ENCODE data around the gene KAZN. TPM values are rescaled to one million over a fixed set of nuclear protein-coding genes. Genes with fewer than 3 reads are reported as not detected.

The KAZN gene
- polyA plus RNA-seq, 1 of the 3 experiments (the other 2 are of a cell fraction), result 6.8 TPM

DNA sequence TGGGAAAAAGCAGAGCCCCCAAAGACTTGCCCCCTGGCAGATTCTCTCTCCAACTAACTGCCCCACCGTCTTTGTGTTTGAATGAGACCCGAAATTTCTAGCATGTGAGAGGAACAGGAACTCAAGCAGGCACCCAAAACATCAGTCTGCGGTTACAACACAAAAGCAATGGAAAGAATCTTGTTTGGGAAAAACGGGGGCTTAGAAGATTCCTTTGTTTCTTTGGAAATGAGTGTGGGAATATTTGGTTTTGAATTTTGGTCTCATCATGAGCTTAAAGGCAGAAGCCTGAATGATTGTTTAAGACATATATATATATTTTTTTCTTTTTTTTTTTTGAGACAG lies 366.2 kb downstream of the KAZN start:
- H3F3A ChIP-seq (replicated peaks; ENCODE audit: insufficient read depth), result peaks cover 21% of the 10 kb centered on the region
- H3K27ac ChIP-seq (ENCODE audit: low read depth in 2 of 2, low read length in 1 of 2), result no peak overlapping the region
- ChIA-PET CTCF (no interaction called here), POLR2A (no interaction called here)
- TF ChIP-seq YY1 (IDR thresholded peaks at IDR 0.05; ENCODE audit: low read depth) (no peak), FOXM1 (IDR thresholded peaks at IDR 0.05; ENCODE audit: low read depth) (no peak), TEAD4 (IDR thresholded peaks at IDR 0.05; ENCODE audit: borderline replicate concordance, insufficient read depth) (no peak), NRF1 (IDR thresholded peaks at IDR 0.05; ENCODE audit: low read depth, low read length) (no peak), CTCF (IDR thresholded peaks at IDR 0.05) (no peak), EZH2phosphoT487 (IDR thresholded peaks at IDR 0.05; ENCODE audit: borderline replicate concordance, low read depth) (no peak), FOXJ3 (CRISPR knock-in tag; IDR thresholded peaks at IDR 0.05) (no peak), TAF1 (IDR thresholded peaks at IDR 0.05; ENCODE audit: borderline replicate concordance, low read depth, low read length) (no peak), POLR2AphosphoS5 (IDR thresholded peaks at IDR 0.05; ENCODE audit: low read depth, low read length) (no peak), TCF12 (IDR thresholded peaks at IDR 0.05) (no peak), RCOR1 (IDR thresholded peaks at IDR 0.05; ENCODE audit: low read length) (no peak)
- TF ChIP-seq, protein P1, sequence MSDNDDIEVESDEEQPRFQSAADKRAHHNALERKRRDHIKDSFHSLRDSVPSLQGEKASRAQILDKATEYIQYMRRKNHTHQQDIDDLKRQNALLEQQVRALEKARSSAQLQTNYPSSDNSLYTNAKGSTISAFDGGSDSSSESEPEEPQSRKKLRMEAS (IDR thresholded peaks at IDR 0.05; ENCODE audit: low read depth), result no peak
- TF ChIP-seq, protein P2, sequence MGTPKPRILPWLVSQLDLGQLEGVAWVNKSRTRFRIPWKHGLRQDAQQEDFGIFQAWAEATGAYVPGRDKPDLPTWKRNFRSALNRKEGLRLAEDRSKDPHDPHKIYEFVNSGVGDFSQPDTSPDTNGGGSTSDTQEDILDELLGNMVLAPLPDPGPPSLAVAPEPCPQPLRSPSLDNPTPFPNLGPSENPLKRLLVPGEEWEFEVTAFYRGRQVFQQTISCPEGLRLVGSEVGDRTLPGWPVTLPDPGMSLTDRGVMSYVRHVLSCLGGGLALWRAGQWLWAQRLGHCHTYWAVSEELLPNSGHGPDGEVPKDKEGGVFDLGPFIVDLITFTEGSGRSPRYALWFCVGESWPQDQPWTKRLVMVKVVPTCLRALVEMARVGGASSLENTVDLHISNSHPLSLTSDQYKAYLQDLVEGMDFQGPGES (IDR thresholded peaks at IDR 0.05; ENCODE audit: low read depth, low read length), result no peak
- H3K4me1 ChIP-seq (ENCODE audit: control insufficient read depth in 1 of 2, insufficient read depth in 2 of 2, low read depth in 1 of 2, low read length in 1 of 2), result peaks cover 7 to 26% of the 10 kb centered on the region in 2 experiments; a peak in 3 of 4 replicates
- H3K27me3 ChIP-seq (ENCODE audit: insufficient read depth), result no peaks in the 10 kb centered on the region
- H3K9ac ChIP-seq, result no peak overlapping the region
- no peak overlapping the region for H2AFZ ChIP-seq (ENCODE audit: low read depth)
- H3K79me2 ChIP-seq (ENCODE audit: insufficient read depth), result peaks cover 82% of the 10 kb centered on the region
- no peaks in the 10 kb centered on the region for H3K9me3 ChIP-seq
- H3K9me2 ChIP-seq, result no peaks in the 10 kb centered on the region
- H3K4me3 ChIP-seq (ENCODE audit: low read depth in 2 of 2, low read length in 1 of 2), result no peak overlapping the region
- no peaks in the 10 kb centered on the region for H4K20me1 ChIP-seq (ENCODE audit: insufficient read depth)
- no peak for DNase-seq
- no peak overlapping the region for H3K4me2 ChIP-seq
- H3K36me3 ChIP-seq (replicated peaks in 1 of 2; ENCODE audit: control insufficient read depth in 1 of 2, insufficient read depth in 2 of 2, low read length in 1 of 2), result peaks cover 15 to 25% of the 10 kb centered on the region in 2 experiments
- WGBS (ENCODE audit: low lambda C conversion rate), result 93% methylated on average over 4 of the region's 4 CpGs

- H3K9ac ChIP-seq, result peak overlapping the region; percentile 58
- peaks cover 82% of the 10 kb centered on the region for H3K79me2 ChIP-seq (ENCODE audit: insufficient read depth)
- peaks cover 21% of the 10 kb centered on the region for H3F3A ChIP-seq (replicated peaks; ENCODE audit: insufficient read depth)
- ChIA-PET CTCF (interaction anchor here (0.9 to 3.2 kb wide), 4 partner anchors 18 to 59 kb away, joined by 4 to 11 read pairs (median 4); no protein-coding TSS in a partner anchor), POLR2A (interaction anchor here (0.6 to 1.0 kb wide), 3 partner anchors 20 to 122 kb away, joined by 3 to 4 read pairs (median 3); no protein-coding TSS in a partner anchor)
- H3K4me2 ChIP-seq, result peak overlapping the region; percentile 71; the same call in 1 of the 2 replicates
- H3K27me3 ChIP-seq (ENCODE audit: insufficient read depth), result no peaks in the 10 kb centered on the region
- H3K4me1 ChIP-seq (ENCODE audit: control insufficient read depth in 1 of 2, insufficient read depth in 2 of 2, low read depth in 1 of 2, low read length in 1 of 2), result peaks cover 12 to 31% of the 10 kb centered on the region in 2 experiments; a peak in 3 of 4 replicates
- H3K9me3 ChIP-seq, result no peaks in the 10 kb centered on the region
- WGBS (ENCODE audit: low lambda C conversion rate), result 27% methylated on average over 12 of the region's 15 CpGs
- H3K9me2 ChIP-seq, result no peaks in the 10 kb centered on the region
- H2AFZ ChIP-seq (ENCODE audit: low read depth), result peak overlapping the region; percentile 63; the same call in 1 of the 2 replicates
- H4K20me1 ChIP-seq (ENCODE audit: insufficient read depth), result no peaks in the 10 kb centered on the region
- peak; percentile 88 for DNase-seq
- no peak overlapping the region for H3K4me3 ChIP-seq (ENCODE audit: low read depth in 2 of 2, low read length in 1 of 2)
- H3K36me3 ChIP-seq (replicated peaks in 1 of 2; ENCODE audit: control insufficient read depth in 1 of 2, insufficient read depth in 2 of 2, low read length in 1 of 2), result peaks cover 0 to under 1% of the 10 kb centered on the region in 2 experiments
- H3K27ac ChIP-seq (ENCODE audit: low read depth in 2 of 2, low read length in 1 of 2), result peak overlapping the region; percentile 92 to 93
- TF ChIP-seq FOSL2 (IDR thresholded peaks at IDR 0.05; ENCODE audit: borderline replicate concordance, low read depth) (peak; percentile 76), RFX5 (IDR thresholded peaks at IDR 0.05; ENCODE audit: low read length) (0 out of 2 replicates have a peak, but pooled peaks have one; percentile 44), TEAD4 (IDR thresholded peaks at IDR 0.05; ENCODE audit: borderline replicate concordance, insufficient read depth) (0 out of 2 replicates have a peak, but pooled peaks have one; percentile 11), FOXJ3 (CRISPR knock-in tag; IDR thresholded peaks at IDR 0.05) (peak; percentile 74; the same call in 1 of the 2 replicates), CHD2 (IDR thresholded peaks at IDR 0.05; ENCODE audit: low read length, partially characterized antibody) (no peak), NRF1 (IDR thresholded peaks at IDR 0.05; ENCODE audit: low read depth, low read length) (no peak), SIN3A (IDR thresholded peaks at IDR 0.05; ENCODE audit: borderline replicate concordance, low read depth, low read length) (0 out of 2 replicates have a peak, but pooled peaks have one; percentile 29), TCF12 (IDR thresholded peaks at IDR 0.05) (peak; percentile 64; the same call in 1 of the 2 replicates), ELF1 (IDR thresholded peaks at IDR 0.05) (no peak), FOXM1 (IDR thresholded peaks at IDR 0.05; ENCODE audit: low read depth) (no peak), EZH2phosphoT487 (IDR thresholded peaks at IDR 0.05; ENCODE audit: borderline replicate concordance, low read depth) (no peak), GABPA (IDR thresholded peaks at IDR 0.05; ENCODE audit: low read depth) (no peak), YY1 (IDR thresholded peaks at IDR 0.05; ENCODE audit: low read depth) (no peak), RXRA (IDR thresholded peaks at IDR 0.05; ENCODE audit: borderline replicate concordance, low read depth) (no peak)
- TF ChIP-seq, protein P1 (IDR thresholded peaks at IDR 0.05; ENCODE audit: low read depth), result peak; percentile 80
- TF ChIP-seq, protein P3, sequence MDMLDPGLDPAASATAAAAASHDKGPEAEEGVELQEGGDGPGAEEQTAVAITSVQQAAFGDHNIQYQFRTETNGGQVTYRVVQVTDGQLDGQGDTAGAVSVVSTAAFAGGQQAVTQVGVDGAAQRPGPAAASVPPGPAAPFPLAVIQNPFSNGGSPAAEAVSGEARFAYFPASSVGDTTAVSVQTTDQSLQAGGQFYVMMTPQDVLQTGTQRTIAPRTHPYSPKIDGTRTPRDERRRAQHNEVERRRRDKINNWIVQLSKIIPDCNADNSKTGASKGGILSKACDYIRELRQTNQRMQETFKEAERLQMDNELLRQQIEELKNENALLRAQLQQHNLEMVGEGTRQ (IDR thresholded peaks at IDR 0.05; ENCODE audit: borderline replicate concordance, low read depth, low read length), result peak; percentile 50; the same call in 1 of the 2 replicates
Measured at GRCh38 chr1:14968251-14968851, 369.9 kb downstream of the KAZN start.
